Smooth muscle cell (in vitro differentiated cells): ENCODE measurements around the gene CNOT4. TPM values are rescaled to one million over a fixed set of nuclear protein-coding genes. Genes with fewer than 3 reads are reported as not detected.

Experiments used
- DNase-seq: peaks from one replicate; lab custom pipeline; 2025; ENCODE audit not compliant: unreplicated experiment; lab: John Stamatoyannopoulos, UW
- H2AFZ ChIP-seq: fragments of 200-600 bp; sonication (generic); 2 replicates; pipeline ENCODE4 v1.6.0; 2016; ENCODE audit warnings: antibody characterized with exemption, low read depth, mild to moderate bottlenecking
- H3F3A ChIP-seq: fragments of 200-600 bp; sonication (generic); 2 replicates; pipeline ENCODE4 v1.6.0; 2017; ENCODE audit warnings: antibody characterized with exemption, low read depth
- H3K27ac ChIP-seq: fragments of 200-600 bp; sonication (generic); 2 replicates; pipeline ENCODE4 v1.5.1; 2016; ENCODE audit warnings: low read depth, mild to moderate bottlenecking
- H3K27me3 ChIP-seq: fragments of 200-600 bp; sonication (generic); 2 replicates; pipeline ENCODE4 v1.6.1; 2016; ENCODE audit warnings: low read depth, mild to moderate bottlenecking
- H3K36me3 ChIP-seq: fragments of 200-600 bp; sonication (generic); 2 replicates; pipeline ENCODE4 v1.5.1; 2016; ENCODE audit warnings: low read depth
- H3K4me1 ChIP-seq: fragments of 200-600 bp; sonication (generic); 2 replicates; pipeline ENCODE4 v1.5.1; 2016; ENCODE audit warnings: low read depth
- H3K4me2 ChIP-seq: fragments of 200-600 bp; sonication (generic); 2 replicates; pipeline ENCODE4 v1.6.0; 2016; ENCODE audit warnings: mild to moderate bottlenecking
- H3K4me3 ChIP-seq: fragments of 200-600 bp; sonication (generic); 2 replicates; pipeline ENCODE4 v1.5.1; 2016; ENCODE audit warnings: mild to moderate bottlenecking
- H3K79me2 ChIP-seq: fragments of 200-600 bp; sonication (generic); 2 replicates; pipeline ENCODE4 v1.6.0; 2016; ENCODE audit warnings: low read depth, mild to moderate bottlenecking
- H3K9ac ChIP-seq: fragments of 200-600 bp; sonication (generic); 2 replicates; pipeline ENCODE4 v1.6.0; 2016; ENCODE audit warnings: low read depth
- H3K9me3 ChIP-seq: fragments of 200-600 bp; sonication (generic); replicated peaks from 2 replicates; pipeline ENCODE4 v1.5.1; 2016; ENCODE audit warnings: low read depth
- H4K20me1 ChIP-seq: fragments of 200-600 bp; sonication (generic); 2 replicates; pipeline ENCODE4 v1.6.0; 2016; ENCODE audit warnings: low read depth
- WGBS: methylation state at CpG from one replicate; pipeline ENCODE4 v1.1.7; 2016; ENCODE audit warnings: low lambda C conversion rate; 5-methylcytosine and 5-hydroxymethylcytosine counted together
- polyA plus RNA-seq: library from polyadenylated mRNA; unstranded; fragments of >200 nt; fragmentation: Nextera tagmentation; extraction: Ambion mirVana; gene quantifications from 2 replicates; pipeline ENCODE4 v1.2.1, GENCODE V29; 2016
- total RNA-seq: library from RNA; depleted of rRNA; stranded (reverse); fragments of >200 nt; gene quantifications from 2 replicates; pipeline ENCODE4 v1.2.3, GENCODE V29; 2014
- TF ChIP-seq, protein P1 (sequence below): fragments of 200-600 bp; sonication (generic); IDR thresholded peaks from 2 replicates; pipeline ENCODE4 v1.5.1; 2017; ENCODE audit warnings: borderline replicate concordance, mild to moderate bottlenecking, antibody characterized with exemption; ENCODE audit not compliant: insufficient read depth, poor library complexity, severe bottlenecking

The CNOT4 gene
- total and polyA plus RNA-seq, 2 experiments from 2014 or later, result 15.8 to 22.9 TPM

- peak within 1 kb of the TSS; percentile 97 for H3K9ac ChIP-seq
Measured at GRCh38 chr7:135557455-135558336, 47.8 kb upstream of the CNOT4 start, which contains the start of gene NUP205. NUP205 (plus strand) TSS chr7:135557917; CDS start chr7:135557945, 28 bp downstream.

DNA sequence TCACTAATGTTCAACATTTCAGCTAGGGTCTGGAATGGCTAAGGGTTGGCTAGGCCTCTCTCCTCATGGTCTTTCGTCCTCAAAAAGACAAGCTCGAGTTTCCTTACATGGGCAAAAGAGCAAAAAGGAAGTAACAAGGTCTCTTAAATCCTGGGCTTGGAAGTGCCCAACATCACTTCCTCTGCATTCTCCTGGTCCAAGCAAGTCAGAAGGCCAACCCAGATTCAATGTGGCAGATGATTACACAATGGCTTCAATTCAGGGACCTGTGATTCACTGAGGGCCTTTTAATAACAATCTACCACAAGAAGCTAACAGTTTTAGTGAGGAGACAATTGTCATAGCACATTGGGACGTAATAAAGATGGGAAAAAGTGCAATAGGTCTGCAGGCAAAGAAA, 43.4 kb upstream of the CNOT4 start:
- H3K9ac ChIP-seq, result no peak overlapping the region
- H3K4me2 ChIP-seq, result no peak overlapping the region
- H3K27ac ChIP-seq, result no peak overlapping the region
- DNase-seq, result no peak
- H3K36me3 ChIP-seq, result no peaks in the 10 kb centered on the region
- no peaks in the 10 kb centered on the region for H3K79me2 ChIP-seq
- no peaks in the 10 kb centered on the region for H3K9me3 ChIP-seq
- no peaks in the 10 kb centered on the region for H3K4me1 ChIP-seq
- H4K20me1 ChIP-seq, result no peaks in the 10 kb centered on the region
- 87% methylated on average over 3 of the region's 3 CpGs for WGBS
- no peaks in the 10 kb centered on the region for H3F3A ChIP-seq
- TF ChIP-seq, protein P1, sequence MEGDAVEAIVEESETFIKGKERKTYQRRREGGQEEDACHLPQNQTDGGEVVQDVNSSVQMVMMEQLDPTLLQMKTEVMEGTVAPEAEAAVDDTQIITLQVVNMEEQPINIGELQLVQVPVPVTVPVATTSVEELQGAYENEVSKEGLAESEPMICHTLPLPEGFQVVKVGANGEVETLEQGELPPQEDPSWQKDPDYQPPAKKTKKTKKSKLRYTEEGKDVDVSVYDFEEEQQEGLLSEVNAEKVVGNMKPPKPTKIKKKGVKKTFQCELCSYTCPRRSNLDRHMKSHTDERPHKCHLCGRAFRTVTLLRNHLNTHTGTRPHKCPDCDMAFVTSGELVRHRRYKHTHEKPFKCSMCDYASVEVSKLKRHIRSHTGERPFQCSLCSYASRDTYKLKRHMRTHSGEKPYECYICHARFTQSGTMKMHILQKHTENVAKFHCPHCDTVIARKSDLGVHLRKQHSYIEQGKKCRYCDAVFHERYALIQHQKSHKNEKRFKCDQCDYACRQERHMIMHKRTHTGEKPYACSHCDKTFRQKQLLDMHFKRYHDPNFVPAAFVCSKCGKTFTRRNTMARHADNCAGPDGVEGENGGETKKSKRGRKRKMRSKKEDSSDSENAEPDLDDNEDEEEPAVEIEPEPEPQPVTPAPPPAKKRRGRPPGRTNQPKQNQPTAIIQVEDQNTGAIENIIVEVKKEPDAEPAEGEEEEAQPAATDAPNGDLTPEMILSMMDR, result no peak
- H3K4me3 ChIP-seq, result no peak overlapping the region
- H2AFZ ChIP-seq, result no peak overlapping the region
- H3K27me3 ChIP-seq, result no peaks in the 10 kb centered on the region

More at GRCh38 chr7:135557455-135558336, 47.8 kb upstream of the CNOT4 start, which contains the start of gene NUP205:
- H4K20me1 ChIP-seq, result peaks cover 3% of the 10 kb centered on the region
- H3K27ac ChIP-seq, result peak within 1 kb of the TSS; percentile 97
- peak within 1 kb of the TSS; percentile 71 for H3K4me3 ChIP-seq
- H3K27me3 ChIP-seq, result no peaks in the 10 kb centered on the region
- peak within 1 kb of the TSS; percentile 87 for H3K4me2 ChIP-seq
- peaks cover 6% of the 10 kb centered on the region for H3K4me1 ChIP-seq
- no peaks in the 10 kb centered on the region for H3K36me3 ChIP-seq
- TF ChIP-seq, protein P1, result no peak
- no peaks in the 10 kb centered on the region for H3K9me3 ChIP-seq
- WGBS, result 4% methylated on average over 38 of the region's 38 CpGs
- H3K79me2 ChIP-seq, result peaks cover 42% of the 10 kb centered on the region
- peak within 1 kb of the TSS; percentile 97 for H2AFZ ChIP-seq
- H3F3A ChIP-seq, result no peaks in the 10 kb centered on the region
- DNase-seq, result peak; percentile 30

- Histone ChIP-seq H3K36me3 (no peaks in the 10 kb centered on the region), H3K4me1 (no peaks in the 10 kb centered on the region), H3K9ac (no peak overlapping the region), H2AFZ (no peak overlapping the region), H3K27ac (no peak overlapping the region), H3K9me3 (no peaks in the 10 kb centered on the region), H3K79me2 (no peaks in the 10 kb centered on the region), H3K27me3 (no peaks in the 10 kb centered on the region), H3K4me3 (no peak overlapping the region), H3F3A (no peaks in the 10 kb centered on the region), H4K20me1 (no peaks in the 10 kb centered on the region), H3K4me2 (no peak overlapping the region)
- TF ChIP-seq, protein P1, result no peak
- DNase-seq, result no peak
- WGBS, result 78% methylated on average over 3 of the region's 3 CpGs
Measured at GRCh38 chr7:135552148-135552547, 42.2 kb upstream of the CNOT4 start.
